HG02588 (cell line): ENCODE data around the gene PIP4K2A.
A peak's percentile ranks its signal among the peaks of the same experiment; 100 is the strongest.

Source experiments
- ATAC-seq: cut with Tn5 transposase; IDR thresholded peaks from one replicate; pipeline ENCODE4 v1.9.1; 2021; ENCODE audit warnings: mild to moderate bottlenecking, moderate library complexity; ENCODE audit not compliant: unreplicated experiment

The PIP4K2A gene

GRCh38 chr10:22669163-22669711 lies 45.1 kb downstream of the PIP4K2A start:
- ATAC-seq: no peak

GRCh38 chr10:22667093-22667480 lies 47.3 kb downstream of the PIP4K2A start:
- no peak for ATAC-seq

GRCh38 chr10:22666287-22667092 lies 47.9 kb downstream of the PIP4K2A start:
- peak; percentile 76 for ATAC-seq

GRCh38 chr10:22665329-22665728 lies 49.0 kb downstream of the PIP4K2A start:
- no peak for ATAC-seq

GRCh38 chr10:22662733-22663330 lies 51.5 kb downstream of the PIP4K2A start:
- ATAC-seq: no peak

- no peak for ATAC-seq
These were observed 54.5 kb downstream of the PIP4K2A start for GRCh38 chr10:22659866-22660265.

GRCh38 chr10:22658745-22659410 lies 55.5 kb downstream of the PIP4K2A start:
- ATAC-seq: no peak

- no peak for ATAC-seq
These were observed 56.7 kb downstream of the PIP4K2A start for GRCh38 chr10:22657566-22658225.

- ATAC-seq: no peak
These were observed 57.4 kb downstream of the PIP4K2A start for GRCh38 chr10:22657024-22657423.

- no peak for ATAC-seq
These were observed 58.3 kb downstream of the PIP4K2A start for GRCh38 chr10:22656036-22656435.

- no peak for ATAC-seq
These were observed 58.9 kb downstream of the PIP4K2A start for GRCh38 chr10:22655312-22655981.

- no peak for ATAC-seq
These were observed 61.3 kb downstream of the PIP4K2A start for GRCh38 chr10:22652988-22653481.

GRCh38 chr10:22651276-22651980 lies 63.0 kb downstream of the PIP4K2A start:
- no peak for ATAC-seq

GRCh38 chr10:22649994-22650393 lies 64.4 kb downstream of the PIP4K2A start:
- no peak for ATAC-seq

- no peak for ATAC-seq
These were observed 65.0 kb downstream of the PIP4K2A start for GRCh38 chr10:22649390-22649841.

- no peak for ATAC-seq
These were observed 65.8 kb downstream of the PIP4K2A start for GRCh38 chr10:22648547-22648961.

GRCh38 chr10:22647244-22647643 lies 67.1 kb downstream of the PIP4K2A start:
- no peak for ATAC-seq

GRCh38 chr10:22646388-22646853 lies 68.0 kb downstream of the PIP4K2A start:
- ATAC-seq: peak; percentile 48

- no peak for ATAC-seq
These were observed 70.2 kb downstream of the PIP4K2A start for GRCh38 chr10:22644222-22644621.

- no peak for ATAC-seq
These were observed 70.6 kb downstream of the PIP4K2A start for GRCh38 chr10:22643775-22644174.
